GM21381 (cell line): Measurements from ENCODE around the gene EIF3K.

ENCODE experiments used
- ATAC-seq: cut with Tn5 transposase; IDR thresholded peaks from one replicate; pipeline ENCODE4 v1.9.1; 2021; ENCODE audit warnings: mild to moderate bottlenecking, moderate library complexity; ENCODE audit not compliant: unreplicated experiment

The EIF3K gene

DNA sequence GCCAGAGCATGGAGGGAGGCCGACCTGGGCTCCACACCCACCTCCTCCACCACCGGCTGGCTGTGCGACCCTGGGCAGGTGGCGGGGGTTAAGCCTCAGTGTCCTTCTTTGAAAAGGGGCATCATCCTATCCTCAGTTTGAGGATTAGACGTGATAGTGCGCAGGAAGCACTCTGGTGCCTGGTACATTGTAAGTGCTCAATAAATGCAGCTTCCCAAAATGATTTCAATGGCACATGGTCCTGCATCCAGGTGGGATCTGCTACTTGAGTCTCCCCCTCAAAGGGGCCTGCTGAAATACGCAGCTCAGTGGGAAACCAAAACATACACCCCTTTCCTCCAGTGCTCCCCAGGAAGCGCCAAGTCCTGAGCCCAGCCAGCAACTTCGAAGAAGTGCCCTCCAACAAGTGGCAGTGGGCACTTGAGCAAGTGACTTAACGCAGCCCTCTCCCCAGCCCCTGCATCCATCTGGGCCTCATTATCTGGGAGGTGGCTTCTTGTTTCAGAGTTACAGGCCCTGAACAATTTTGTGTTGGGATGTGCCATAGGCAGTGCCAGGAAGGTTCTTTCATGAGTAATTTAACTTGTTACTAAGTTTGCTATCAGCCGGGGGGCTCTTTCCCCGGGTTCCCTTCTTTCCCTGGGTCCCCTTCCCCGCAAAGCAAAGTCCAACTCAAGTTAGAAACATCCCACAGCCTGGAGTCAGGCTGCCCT lies 46.4 kb downstream of the EIF3K start:
- no peak for ATAC-seq

DNA sequence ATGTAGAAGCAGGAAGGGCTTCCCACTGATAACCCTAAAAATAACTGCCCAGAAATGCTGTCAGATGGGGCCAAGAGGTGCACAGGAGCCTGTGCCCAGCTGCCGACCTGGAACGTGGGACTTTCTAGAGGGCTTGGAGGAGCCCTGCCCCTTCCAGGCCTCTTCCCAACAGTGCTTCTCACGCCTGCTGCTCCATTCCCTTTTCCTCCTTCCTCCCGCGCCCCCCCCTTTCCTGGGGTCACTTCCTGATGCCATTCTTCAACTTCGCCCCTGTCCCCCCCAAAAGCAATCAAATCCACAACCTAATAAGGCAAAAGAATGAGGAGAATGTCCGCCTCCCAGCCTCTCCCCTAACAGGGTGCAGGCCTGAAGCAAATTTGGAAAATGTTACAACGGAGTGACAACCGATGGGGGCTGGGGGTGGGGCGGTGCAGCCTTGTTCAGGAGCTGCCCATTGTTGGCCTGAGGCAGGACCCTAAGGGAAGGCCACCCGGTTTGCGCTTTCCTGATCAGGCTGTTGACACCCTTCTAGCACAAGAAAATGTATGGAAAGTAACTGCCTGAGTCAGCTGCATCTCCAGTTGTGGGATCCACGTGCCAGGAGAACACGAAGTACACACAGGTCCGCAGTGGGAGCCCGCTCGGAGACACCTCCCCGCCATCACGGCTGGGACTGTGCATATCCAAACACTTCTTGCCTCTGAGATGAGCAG lies 47.1 kb downstream of the EIF3K start:
- no peak for ATAC-seq

DNA sequence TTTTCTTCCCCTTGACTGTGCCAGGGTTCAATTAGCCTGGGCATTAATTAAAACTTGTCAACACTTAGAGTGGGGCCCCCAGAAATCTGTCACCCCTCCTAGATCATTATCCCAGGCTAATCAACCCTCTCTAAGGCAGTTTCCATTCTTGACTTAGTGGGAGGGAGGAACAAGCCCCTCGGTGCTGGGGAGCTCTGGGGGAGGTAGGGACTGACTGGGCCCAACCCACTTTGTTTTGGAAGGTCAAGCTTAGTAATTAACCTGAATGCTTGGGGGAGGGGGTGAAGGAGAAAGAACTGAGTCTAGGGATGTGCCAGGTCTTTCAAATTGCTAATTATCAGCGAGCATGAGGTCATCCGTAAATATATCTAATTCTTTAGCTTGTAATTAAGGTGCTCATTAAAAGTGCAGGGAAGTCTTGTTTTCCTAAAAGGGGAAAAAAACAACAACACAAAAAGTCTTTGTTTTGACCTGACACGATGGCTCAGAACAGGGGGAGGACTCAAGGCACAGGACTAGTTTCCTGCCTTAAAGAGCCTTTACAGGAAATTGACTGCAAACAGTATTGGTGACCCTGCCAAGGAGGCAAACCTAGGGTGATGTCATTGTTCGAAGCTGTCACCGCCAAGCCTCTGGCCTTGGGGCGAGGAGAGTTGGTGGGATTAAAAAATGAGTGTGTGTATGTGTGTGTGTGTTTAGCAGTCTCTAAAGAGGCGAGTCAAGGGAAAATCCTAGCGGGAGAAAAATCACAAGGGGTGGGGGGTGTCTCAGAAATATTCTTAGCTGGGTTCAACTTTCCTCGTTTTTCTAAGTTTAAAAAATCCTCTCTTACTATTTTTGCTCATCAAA lies 47.9 kb downstream of the EIF3K start:
- no peak for ATAC-seq

DNA sequence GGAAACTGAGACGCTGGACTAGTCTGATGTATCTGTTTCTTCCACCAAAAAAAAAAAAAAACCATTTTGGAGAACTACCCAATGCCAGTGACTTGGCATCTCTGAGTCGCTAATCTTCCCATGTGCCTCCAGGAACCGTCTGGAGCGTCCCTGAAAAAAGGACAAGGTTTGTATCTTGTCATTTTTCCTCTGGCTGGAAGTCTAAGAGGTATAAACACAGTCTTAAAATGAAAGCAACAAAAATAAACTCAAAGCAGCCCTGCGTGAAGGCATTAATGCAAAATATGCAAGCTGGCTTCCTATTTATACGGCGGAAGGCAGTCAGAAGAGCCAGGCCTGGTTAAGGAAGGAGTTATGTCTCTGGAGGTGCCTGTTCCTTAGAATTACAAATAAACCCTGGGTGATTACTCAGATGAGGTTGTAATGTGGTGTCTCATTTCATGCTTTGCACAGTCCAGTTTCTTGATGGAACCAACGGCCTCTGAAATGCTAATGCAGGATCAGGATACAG lies 48.7 kb downstream of the EIF3K start:
- ATAC-seq = no peak

DNA sequence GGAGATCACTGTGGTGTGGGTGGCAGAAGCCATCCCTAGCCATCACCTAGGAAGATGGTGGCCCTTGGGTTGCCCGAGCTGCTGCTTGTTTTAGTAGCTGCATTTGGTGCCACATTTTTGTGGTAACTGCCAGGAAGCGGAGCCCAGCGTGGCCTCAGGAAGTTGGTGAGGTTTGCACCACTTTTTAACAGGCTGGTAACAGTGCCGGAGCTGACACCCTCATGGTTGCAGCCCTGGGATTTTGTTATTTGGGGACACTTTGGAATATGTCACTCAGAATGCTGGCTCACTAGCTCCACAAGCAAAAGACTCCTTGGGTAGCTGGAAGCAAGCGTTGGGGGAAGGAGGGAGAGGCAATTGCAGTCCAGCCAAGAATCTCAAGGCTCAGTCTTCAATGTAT lies 50.6 kb downstream of the EIF3K start:
- no peak for ATAC-seq

DNA sequence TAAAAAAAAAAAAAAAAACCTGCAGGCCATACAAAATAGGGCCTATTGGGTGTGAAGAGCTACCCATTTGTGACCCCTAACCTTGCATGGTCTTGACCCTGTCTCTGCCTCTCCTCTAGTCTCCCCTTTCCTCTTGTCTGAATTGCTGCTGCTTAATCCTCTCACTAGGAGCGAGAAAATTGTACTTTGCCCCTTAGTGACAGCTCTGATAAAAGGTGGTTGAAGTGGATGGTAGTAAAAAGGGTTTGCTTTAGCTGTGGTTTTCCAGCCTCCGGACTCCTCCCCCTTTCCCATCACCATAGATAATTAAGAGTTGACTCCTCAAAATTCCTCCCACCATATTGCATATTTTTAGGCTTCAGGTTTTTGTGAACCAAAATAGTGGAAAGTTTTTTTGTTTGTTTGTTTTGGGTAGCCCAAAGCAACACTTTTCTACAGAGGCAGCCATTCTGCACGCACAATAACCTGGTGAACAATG lies 52.0 kb downstream of the EIF3K start:
- ATAC-seq = no peak

DNA sequence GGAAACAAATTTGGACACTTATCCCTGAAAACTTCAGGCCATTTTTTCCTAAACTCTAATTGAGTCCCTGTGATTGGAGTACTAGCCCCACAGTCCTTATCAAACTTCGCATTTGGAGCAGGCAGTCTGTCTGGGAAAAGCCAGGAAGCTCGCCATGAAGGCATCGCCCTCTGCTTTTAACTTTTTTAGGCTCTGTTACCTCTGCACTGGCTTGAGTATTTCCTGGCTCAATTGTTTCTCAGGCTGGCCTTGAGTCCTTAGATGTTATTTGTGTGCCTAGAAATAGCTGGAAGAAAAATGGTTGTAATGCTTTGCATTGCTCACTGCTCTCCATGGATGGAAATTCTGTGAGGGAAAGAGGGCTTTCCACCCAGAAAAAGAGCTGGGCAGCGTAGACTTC lies 52.7 kb downstream of the EIF3K start:
- ATAC-seq = no peak

DNA sequence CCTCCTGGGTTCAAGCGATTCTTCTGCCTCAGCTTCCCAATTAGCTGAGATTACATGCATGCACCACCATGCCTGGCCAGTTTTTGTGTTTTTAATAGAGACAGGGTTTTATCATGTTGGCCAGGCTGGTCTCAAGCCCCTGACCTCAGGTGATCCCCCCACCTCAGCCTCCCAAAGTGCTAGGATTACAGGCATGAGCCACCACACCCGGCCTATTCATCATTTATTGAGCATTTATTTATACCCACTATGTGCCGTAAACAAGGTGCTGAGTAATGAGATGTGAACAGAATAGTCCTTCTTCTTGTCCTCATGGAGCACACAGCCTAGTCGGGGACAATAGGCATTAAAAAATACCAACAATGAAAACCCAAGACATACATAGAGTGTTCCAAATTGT lies 54.0 kb downstream of the EIF3K start:
- no peak for ATAC-seq

DNA sequence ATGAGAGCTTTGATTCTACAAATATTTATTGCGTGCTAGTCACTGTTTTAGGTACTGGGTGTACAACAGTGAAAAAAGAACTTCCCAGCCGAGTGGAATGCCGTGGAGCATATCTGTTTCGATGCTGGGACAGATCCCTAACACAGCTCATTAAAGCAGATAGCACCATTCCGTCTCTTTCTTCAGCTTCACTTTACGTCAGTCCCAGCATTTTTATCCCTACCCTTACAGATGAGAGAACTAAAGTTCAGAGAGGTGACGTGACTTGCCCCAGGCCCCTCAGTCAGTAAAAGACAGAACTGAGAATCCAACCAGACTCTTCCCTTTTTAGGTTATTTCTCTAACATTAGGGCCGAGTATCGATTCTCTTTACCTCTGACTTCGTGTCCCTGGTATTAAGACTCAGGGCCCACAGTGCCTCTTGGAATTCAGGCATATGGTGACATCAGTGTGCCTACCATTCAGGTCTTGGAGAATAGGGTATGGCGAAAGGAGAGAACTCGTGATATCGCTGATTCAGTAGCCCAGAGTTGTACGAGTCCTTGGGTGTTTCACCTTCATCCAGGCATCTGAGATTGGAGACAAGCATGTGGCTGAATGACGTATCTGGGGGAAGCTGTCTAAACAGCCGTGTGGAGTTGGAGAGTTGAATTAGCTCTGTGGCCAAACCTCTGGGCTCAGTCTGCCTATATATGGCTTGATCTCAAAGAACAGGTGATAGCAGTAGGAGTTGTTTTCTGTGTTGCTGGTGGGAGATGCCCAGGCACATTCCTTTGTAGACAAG lies 55.6 kb downstream of the EIF3K start:
- ATAC-seq = no peak

DNA sequence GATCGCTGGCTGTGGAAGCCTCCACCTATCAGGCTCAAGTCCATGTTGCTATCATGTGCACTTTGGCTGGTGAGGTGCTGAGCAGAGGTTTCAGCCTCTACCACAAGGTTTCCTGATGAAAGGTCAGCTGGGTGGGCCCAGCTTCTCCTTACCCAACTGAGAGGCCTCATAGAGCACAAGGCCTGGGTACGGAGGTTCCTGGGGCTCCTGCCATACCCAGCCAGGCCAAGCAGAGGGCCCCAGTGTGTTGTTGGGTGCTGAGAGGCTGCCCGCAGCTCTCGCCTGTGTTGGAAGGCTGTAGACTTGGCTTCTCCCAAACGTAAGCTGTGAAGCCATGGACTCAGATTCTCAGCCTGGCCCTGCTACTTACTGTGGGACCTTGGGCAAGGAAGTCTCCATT lies 56.6 kb downstream of the EIF3K start:
- ATAC-seq = no peak

DNA sequence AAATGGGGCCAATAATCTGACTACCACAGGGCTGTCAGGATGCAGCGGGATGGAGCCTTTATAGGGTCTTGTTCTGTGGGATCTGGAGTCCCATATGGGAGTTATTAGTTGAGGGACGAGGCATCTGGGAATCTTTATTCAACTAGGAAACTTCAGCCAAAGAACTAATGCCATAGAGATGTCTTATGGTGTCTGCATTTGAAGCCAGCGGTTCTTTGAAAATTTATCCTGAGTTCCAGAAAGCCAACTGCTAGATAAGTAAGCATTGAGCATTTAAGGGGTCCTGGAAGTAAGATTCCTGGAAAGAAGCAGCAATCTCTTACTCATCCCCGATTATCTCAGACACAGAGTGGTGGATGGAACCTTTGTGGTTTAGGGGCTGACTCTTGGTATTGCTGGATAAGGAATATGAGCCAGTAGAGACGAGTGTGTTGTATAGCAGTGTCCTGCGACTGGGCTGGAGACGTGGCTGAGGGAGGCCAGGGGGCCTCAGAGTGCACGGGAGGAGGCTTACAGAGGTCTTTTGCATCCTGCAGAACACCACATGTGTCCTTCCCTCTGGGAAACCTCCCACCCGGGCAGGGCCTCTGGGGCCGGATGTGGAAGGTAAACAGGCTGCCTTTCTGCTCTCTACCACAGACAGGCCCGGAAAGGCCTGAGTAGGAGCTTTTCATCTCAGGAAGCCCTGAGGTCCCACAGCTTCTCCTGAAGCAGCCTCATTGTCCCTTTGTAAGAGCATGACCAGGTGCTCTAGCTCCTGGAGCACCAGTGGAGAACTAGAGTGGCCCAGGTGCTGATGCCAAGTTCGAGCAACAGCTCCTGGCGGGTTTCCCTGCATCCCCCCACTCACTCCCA lies 57.3 kb downstream of the EIF3K start:
- ATAC-seq = no peak

DNA sequence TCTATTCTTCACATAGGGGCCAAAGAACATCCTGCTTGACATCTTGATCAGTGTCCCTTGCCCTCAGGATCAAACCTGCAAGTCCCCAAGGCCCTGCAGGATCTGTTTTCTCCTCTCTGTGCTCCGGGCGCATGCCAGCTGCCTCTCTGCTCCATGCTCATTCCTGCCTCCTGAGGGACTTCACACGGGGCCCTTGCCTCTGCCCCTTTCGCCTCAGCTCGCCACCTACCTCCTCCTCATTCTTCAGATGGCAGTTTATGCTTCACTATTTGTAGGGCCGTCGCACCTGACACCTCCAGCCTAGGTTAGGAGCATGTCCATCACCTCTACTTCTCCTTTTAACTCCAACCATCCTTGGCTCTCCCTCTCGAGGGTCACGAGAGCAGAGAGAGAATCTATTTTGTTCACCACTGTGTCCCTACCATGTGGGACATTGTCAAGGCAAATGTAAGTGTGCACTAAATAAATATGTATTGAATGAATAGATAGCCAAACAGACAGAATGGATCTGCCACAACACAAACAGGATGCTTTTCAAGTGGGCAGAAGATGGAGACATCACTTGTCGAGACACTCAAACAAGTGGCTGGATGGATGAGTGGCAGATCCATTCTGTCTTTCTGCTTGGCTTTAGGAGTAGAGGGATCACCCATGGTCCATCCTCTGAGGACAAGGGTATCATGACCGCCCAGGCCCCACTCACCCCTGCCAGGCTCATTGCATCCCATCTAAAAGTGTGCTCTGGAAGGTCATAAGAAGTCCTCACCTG lies 58.1 kb downstream of the EIF3K start:
- no peak for ATAC-seq

DNA sequence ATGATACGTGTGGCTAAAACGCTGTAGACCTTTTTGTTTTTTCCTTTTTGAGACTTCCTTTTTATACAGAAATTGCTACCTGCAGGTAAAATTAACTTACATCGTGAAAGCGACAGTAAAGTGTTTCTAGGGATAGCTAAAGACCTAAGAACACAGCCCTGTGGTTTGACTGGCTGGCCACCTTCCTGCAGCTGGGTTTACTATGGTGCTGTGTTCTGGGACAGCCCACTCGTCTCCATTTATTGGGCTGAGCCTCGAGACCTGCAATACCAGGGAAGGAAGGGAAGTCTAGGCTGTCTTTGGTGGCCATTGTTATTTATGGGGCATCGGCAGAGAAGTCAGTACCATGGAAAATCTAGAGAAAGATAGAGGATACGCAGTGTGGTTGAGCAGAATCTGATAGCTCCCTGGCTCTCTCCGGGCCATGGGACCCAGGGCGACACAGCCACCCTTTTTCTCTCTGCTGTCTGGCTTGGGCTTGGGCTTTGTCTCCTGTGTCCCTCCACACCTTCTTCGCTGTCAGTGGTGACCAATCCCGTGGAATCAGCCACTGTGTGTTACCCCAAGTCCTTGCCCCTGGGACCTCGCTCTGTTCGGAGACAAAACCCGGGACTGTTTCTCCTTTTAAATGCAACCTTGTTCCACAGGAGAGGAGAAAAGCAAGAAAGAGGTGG lies 59.4 kb downstream of the EIF3K start:
- no peak for ATAC-seq

DNA sequence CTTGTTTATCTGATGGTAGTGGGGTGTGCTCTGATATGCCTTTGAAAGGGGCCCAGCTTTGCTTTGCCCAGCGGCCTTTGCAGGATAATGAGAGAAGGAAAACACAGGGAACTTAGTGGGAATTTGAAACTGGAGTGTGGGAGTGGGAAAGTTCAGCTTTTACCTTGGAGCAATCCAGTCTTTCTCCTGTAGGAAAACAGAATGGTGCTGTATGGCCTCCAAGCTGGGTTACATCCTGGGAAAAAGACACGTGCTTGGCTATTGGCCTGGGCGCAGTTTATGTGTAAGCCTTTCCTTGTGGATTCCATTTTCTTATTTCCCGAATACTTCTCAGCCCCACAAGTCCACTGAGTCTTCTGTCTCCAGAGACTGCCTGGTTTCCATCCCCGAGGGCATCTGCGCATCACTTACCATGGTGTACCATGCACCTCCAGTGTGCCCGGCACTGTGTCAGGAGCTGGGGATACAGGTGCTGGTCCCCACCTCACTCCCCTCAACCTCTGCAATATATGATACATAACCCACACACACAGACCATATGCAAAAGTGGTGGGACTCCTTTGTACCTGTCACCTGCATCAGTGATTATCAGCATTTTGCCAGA lies 60.0 kb downstream of the EIF3K start:
- ATAC-seq = no peak

DNA sequence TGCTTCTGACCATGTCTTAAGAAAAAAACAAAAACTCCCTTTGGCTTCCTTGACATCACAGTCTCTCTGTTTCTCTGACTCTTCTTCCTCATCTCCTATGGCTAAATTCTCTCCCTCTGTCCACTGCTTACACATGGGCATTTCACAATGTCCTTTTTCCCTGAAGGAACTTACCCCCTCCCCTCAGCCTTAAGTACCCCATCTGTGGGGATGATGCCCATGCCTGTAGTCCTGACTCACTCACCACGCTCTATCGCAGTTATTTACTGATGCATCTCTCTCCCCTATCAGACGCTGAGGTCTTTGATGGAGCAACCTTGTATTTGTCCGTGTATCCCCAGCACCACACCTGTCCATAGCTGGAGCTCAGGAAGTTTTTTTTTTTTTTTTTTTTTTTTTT lies 60.9 kb downstream of the EIF3K start:
- no peak for ATAC-seq

DNA sequence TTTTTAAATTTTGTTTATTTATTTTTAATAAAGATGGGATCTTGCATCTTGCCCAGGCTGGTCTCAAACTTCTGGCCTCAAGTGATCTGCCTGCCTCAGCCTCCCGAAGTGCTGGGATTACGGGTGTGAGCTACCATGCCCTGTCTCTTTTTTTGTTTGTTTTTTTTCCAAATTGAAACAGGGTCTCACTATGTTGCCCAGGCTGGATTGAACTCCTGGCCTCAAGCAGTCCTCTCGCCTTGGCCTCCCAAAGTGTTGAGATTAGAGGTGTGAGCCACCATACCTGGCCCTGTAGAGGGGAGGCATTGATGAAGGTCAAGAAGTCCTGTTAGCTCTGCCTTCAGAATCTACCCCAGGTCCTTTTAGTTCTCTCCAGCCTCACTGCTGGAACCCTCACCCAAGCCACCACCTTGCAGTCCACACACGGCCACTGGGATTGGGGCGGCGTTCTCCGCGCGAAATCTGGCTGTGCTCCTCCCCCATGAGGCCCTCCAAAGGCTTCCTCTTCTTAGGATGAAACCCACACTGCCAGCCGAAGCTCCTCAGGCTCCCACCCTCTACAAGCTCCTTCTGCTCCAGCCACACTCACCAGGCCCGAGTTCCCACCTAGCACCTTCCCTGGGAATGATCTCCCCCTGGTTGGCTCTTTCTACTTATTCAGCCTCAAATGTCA lies 63.3 kb downstream of the EIF3K start:
- no peak for ATAC-seq

DNA sequence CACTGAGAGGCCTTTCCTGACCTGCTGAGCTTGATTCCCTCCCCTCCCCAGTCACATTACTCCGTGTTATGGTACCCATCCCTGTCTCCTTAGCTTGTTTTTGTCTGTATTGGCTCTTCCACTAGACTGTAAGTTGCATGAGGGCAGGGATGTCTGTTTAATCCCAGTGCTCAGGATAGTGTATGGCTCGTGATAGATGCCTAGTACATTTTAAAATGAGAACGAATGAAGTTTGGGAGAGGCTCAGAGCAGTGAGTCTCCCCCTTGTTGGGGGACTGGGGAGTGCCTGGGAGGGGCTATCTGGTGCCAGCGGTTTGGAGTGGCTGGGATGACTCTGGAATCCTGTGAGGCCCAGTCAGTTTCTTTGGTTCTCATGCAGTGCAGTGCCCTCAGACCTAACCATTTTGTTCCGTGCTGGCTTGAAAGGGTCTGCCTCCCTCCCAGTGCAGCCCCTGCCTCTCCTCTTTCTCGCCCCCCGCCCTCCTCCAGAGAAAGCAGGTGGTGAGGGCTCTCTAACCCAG lies 63.9 kb downstream of the EIF3K start:
- ATAC-seq = no peak
